Hematopoietic multipotent progenitor cell treated with erythropoietin and hydrocortisone succinate and interleukin-3 and kit ligand, for 6 days (in vitro differentiated cells): ENCODE results near the gene ANKRD6.
A peak's percentile ranks its signal among the peaks of the same experiment; 100 is the strongest.
"Not testable (repeated sequence)": the region's sequence is repeated elsewhere in the genome, so short reads cannot be mapped to it uniquely, and the experiment has no call there.

Experiments
- DNase-seq: peaks from one replicate; pipeline ENCODE4 v3.0.0-alpha.2; 2015

The ANKRD6 gene

DNA sequence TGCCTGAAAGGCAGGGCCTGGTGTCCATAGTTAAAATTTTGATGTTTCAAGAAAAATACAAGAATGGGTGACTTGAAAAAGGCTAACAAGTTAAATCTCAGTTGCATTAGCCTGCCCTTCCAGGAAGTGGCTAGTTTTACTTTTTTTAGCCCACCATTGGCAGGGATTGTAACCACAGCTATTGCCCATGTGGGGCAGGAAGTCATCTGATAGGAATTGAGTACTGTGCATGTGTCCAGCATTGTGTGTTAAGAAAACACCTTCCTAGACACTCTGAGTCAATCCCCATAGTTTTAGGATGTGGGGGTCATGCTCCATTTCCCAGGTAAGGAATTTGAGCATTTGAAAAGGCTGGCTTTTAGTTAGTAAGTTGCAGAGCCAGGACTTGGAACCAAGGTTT, 178.7 kb downstream of the ANKRD6 start:
- DNase-seq = no peak

- no peak for DNase-seq
These were observed 179.2 kb downstream of the ANKRD6 start for GRCh38 chr6:89612121-89612520.

DNA sequence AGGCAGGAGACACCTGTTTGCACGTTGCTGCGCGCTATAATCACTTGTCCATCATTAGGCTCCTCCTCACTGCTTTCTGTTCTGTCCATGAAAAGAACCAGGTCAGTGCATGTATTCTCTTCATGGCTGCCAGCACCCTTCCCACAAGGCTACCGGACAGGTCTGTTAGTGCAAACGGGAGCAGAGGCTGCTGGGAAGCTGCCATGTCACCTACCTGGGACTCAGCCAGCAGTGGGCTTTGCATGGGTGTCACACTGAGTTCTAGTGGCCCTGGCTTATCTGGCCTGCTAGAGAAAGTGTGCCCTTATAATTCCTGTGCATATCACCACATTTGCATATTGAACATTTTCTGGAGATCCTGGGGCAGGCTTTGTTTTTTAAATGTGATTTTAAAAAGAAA, 180.8 kb downstream of the ANKRD6 start:
- DNase-seq = no peak

DNA sequence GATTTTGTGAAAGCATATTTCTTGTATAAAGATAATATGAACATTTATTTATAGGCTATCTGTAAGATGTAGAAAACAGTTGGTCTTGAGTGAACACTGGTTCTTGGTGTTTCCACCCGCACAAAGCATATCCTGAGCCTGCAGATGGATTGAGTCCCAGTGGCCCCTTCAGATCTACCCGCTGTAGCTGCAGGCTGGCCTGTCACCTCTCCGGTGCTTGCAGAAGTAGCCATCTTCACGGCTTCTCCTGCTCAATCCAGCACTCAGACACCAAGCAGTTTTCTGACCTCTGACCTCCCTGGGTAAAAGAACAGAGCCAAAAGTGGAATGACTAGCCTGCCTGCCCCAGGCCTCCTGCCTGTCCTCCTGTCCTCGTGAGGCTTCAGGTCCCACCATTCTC, 182.9 kb downstream of the ANKRD6 start:
- DNase-seq = no peak

DNA sequence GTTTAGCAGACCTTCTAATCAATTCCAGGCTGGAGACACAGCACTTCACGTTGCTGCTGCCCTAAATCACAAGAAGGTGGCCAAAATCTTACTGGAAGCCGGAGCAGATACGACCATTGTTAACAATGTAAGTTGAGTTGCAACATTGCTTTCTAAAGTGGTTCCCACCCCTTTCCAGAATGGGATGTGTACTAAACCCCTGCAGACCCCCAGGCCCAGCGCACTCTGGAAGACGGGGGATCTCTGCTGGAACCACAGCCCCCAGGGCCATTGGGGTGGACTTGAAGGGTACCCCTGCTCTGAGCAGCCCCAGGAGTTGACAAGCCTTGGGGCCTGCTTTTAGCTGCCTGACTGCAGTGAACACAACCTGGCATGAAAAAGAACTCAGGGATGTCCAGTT, 183.6 kb downstream of the ANKRD6 start:
- DNase-seq = no peak

DNA sequence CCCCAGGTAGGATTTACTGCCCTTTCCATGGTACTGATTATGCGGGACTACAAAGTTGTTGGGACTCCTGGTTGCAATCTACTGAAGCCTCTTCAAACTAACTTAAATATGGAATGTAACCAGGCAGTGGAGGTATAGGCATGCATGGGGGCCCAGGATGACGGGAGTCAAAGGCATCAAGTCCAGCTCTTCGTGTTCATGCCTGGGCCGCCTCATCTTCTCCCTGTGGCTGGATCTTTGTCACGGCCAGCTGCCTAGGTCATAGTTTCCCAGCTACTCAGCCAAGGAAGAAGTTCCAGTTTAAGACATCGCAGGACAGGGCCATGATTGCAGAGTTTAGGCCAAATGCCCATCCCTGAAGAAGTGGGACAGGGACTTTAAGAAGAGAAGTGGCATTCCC, 185.1 kb downstream of the ANKRD6 start:
- no peak for DNase-seq

- DNase-seq = no peak
These were observed 186.6 kb downstream of the ANKRD6 start for GRCh38 chr6:89619567-89619966.

GRCh38 chr6:89623749-89624148, 190.8 kb downstream of the ANKRD6 start:
- DNase-seq = no peak

DNA sequence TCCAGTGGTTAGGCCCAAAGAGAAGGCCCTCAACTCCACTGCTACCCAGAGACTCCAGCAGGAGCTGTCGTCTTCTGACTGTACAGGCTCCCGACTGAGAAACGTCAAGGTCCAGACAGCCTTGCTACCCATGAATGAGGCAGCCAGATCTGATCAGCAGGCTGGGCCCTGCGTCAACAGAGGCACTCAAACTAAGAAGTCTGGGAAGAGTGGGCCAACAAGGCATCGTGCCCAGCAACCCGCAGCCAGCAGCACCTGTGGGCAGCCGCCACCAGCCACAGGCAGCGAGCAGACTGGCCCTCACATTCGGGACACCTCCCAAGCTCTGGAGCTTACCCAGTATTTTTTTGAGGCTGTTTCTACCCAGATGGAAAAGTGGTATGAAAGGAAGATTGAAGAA, 197.5 kb downstream of the ANKRD6 start:
- no peak for DNase-seq

DNA sequence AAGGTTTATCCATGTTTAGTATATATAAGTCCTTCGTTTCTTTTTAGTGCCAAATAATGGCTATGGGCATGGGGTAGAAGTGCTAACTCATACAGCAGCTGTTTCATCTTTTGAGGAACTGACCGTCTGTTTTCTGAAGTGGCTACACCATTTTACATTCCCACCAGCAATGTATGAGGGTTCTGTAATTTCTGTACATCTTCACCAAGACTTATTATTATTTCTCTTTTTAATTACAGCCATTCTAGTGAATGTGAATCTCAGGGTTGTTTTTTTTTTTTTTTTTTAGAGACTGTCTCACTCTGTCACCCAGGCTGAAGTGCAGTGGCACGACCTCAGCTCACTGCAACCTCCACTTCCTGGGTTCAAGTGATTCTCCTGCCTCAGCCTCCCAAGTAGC, 203.5 kb downstream of the ANKRD6 start:
- not testable (repeated sequence) for DNase-seq

GRCh38 chr6:89637960-89638319, 205.0 kb downstream of the ANKRD6 start:
- no peak for DNase-seq

DNA sequence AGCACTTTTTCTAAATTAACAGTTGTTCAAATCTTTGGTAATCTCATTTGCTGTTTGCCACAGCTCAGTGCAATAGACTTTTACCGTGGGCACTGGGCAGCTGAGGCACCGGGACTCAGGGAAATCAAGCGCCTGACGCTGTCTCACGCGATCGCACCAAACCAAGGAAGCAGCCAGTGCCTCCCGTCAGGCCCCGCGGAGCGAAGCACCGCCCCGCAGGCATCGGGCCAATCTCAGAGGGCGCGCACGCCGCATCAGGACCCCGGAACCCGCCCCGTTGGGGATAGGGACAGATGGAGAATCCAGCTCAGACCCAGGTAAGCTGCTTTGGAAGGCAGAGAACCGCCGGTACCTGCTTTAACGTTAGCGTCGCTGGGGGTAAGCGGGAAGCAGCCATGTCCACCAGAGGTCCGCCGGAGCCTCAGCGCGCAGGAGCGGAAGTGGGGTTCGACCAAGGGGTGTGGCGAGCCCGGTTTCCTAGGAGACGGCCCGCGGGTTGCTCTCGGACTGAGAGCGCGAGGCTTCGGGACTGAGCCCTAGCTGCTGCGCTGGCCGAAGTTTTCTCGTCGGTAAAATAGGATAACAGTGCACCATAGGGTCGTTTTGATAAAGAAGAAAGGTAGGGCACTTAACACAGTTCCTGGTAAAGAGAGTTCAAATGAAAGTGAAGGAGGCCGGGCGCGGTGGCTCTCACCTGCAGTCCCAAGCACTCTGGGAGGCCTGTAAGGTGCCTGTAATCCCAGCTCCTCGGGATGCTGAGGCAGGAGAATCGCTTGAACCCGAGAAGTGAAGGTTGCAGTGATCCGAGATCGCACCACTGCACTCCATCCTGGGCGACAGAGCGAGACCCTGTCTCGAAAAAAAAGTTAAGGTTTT, 205.6 kb downstream of the ANKRD6 start, which contains the start of gene LYRM2:
LYRM2 (minus strand) TSS at position 428 of the 876 bp plus-strand sequence; CDS start at position 397, 31 bp downstream.
- peak; percentile 98 for DNase-seq

DNA sequence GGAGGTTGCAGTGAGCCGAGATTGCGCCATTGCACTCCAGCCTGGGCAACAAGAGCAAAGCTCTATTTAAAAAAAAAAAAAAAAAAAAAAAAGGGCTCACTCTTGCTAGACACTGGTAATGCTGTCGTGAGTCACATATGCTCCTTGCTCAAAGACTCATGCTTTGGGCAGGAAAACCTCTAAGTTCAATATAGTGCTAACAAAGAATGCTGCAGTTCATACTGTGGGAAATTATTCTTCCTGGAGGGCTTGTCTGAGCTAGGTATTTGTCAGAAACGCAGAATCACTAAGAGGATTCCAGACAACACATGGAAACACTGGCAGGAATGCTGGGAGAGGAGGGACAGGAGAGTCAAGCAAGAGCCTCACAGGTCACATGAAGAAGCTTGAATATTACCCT, 207.9 kb downstream of the ANKRD6 start:
- no peak for DNase-seq

- DNase-seq = not testable (repeated sequence)
These were observed 208.6 kb downstream of the ANKRD6 start for GRCh38 chr6:89641581-89641980.

- no peak for DNase-seq
These were observed 210.0 kb downstream of the ANKRD6 start for GRCh38 chr6:89642956-89643355.

- DNase-seq = no peak
These were observed 210.5 kb downstream of the ANKRD6 start for GRCh38 chr6:89643406-89643805.

DNA sequence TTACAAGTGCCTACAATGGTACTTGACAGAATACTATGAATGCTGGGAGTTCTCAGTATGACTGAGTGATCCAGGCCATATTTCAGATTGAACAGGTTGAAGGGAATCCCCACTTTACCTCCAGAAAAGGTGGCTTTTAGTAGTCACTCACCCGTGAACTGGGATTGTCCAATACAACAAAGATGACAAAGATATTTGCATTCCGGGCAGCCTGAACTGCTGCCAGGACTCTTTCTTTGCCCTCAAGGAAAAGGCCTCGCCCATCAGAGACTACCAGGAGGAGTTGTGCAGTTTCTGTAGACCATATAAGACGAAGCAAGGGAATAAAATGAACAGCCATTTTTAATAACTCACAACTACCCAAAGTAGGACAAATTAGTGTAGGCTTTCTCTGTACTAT, 211.9 kb downstream of the ANKRD6 start:
- DNase-seq = no peak

DNA sequence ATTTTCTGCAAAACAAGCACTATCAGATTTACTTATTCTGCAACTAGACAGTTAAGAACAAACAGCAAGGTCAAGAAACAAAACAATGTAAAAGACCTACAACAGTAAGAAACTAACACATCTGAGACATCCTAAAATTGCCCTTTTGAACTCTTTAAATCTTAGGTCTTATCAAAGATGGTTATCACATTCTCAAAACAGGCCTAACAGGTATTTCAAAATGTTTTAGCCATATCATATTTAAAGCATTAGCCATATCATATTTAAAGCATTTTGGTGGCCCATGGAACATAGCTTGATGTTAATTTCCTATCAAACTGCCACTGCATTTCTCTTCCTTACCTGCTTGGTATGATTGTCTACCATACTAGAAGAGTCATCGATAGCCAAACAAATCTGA, 216.7 kb downstream of the ANKRD6 start:
- DNase-seq = no peak

DNA sequence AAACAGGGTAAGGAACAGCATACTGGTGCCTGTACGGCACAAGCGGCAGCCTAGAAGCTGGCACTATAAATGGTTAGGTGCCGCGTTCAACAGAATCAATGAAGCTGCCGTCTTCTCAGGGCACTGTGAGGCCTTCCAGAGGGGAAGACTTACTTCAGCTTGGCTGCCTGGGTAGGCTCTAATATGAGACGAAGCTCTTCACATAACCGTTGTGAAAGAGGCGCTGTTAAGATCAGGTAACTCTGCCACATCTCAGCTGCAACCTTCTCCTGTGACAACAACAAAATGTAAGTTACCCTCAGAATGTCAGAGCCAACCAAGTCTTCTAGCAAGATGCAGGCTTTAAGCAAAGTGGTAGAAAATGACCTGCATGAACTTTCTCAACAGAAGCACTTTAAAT, 217.6 kb downstream of the ANKRD6 start:
- no peak for DNase-seq

GRCh38 chr6:89655122-89655521, 222.2 kb downstream of the ANKRD6 start:
- no peak for DNase-seq

- no peak for DNase-seq
These were observed 224.7 kb downstream of the ANKRD6 start for GRCh38 chr6:89657445-89658158.

DNA sequence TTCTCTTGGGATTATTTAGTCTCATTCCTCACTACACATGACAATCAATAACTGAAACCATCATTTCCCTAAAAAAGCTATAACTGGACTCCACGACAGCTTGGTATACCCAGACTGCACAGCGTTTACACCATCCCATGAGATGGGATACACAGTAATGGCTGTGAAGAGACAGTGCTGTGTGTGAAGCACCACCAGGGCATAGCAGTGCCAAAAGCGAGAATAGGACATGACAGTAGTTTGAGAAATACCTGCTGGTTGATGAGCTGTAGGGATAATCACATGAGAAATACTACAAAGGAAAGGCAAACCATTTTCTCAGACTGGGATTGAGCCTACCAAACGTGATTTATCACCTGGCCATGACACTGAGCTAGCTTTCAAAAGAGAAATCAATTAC, 228.0 kb downstream of the ANKRD6 start:
- DNase-seq = no peak

GRCh38 chr6:89661559-89661958, 228.6 kb downstream of the ANKRD6 start:
- no peak for DNase-seq

DNA sequence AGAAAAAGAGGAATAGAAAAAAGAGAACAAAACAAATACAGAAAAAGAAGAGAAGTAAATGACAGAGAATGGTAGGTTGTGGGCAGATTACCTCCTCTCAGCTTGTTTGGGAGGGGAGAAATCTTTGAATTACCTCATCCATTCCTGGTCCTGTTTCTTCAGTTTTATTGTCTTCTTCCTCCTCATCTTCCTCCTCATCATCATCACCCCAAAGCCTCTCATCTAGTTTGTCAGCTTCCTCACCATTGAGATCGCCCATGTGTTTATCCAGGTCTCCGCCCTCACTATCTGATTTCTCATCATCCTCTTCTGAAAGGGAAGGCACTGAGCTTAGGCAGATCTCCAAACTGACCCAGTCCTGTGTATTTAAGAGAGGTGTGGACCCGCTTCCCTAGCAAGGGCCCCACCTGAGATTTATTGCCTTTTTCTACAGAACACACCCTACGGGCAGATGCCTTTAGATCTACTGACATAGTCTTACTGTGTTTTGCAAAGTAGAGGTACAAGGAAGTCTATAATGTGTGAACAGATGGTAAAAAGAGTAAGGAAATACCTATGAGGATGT, 229.8 kb downstream of the ANKRD6 start:
- DNase-seq = no peak
